ENCODE results near the gene KAZN.

The KAZN gene

DNA sequence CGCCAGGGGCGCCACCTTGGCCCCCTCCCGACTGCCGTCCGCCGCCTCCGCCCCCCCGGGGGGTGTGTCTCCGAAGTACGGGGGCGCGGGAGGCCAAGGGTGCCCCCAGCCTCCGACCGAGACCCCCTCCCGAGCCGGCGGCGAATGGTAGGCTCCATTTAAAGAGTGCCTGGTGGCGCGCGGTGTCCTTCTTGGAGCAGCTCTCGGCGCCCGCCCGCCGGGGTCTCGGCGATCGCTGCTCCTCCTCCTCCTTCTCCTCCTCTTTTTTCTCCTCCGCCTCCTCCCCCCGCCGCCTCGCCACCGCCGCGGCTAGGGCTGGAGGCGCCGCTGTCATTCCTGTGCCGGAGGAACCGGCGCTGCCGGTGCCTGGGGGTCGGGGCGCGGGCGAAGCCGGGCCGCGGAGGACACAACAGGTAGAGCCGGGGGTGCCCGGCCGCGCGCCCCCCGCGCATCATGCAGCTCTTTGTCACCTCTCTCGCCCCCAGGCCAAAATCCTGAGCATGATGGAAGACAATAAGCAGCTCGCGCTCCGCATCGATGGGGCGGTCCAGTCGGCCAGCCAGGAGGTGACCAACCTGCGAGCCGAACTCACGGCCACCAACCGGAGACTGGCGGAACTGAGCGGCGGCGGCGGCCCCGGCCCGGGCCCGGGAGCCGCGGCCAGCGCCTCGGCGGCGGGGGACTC lies at the start of gene KAZN:
Gene KAZN, plus strand, starts transcription at position 188 of the 685 bp plus-strand sequence.
- Histone ChIP-seq H4K20me1 (ENCODE audit: control insufficient read depth, insufficient read depth, low read depth, low read length) (no peaks in the 10 kb centered on the region), H3K4me2 (ENCODE audit: low read length) (no peak within 1 kb of the TSS), H3K36me3 (ENCODE audit: control insufficient read depth, low read length) (no peaks in the 10 kb centered on the region), H3K4me1 (ENCODE audit: control insufficient read depth, low read length) (peaks cover 9% of the 10 kb centered on the region), H3K27ac (ENCODE audit: low read depth, low read length) (no peak within 1 kb of the TSS), H3F3A (ENCODE audit: control insufficient read depth, insufficient read depth) (no peaks in the 10 kb centered on the region), H3K9me2 (replicated peaks; ENCODE audit: control insufficient read depth, low read length) (no peaks in the 10 kb centered on the region), H3K4me3 (ENCODE audit: low read length) (no peak within 1 kb of the TSS), H3K79me2 (ENCODE audit: control insufficient read depth, low read length) (no peaks in the 10 kb centered on the region), H3K27me3 (ENCODE audit: control insufficient read depth, low read length) (peaks cover 26% of the 10 kb centered on the region), H3K9me3 (ENCODE audit: control insufficient read depth, insufficient read depth, low read length) (no peaks in the 10 kb centered on the region)
- TF ChIP-seq, protein P1, sequence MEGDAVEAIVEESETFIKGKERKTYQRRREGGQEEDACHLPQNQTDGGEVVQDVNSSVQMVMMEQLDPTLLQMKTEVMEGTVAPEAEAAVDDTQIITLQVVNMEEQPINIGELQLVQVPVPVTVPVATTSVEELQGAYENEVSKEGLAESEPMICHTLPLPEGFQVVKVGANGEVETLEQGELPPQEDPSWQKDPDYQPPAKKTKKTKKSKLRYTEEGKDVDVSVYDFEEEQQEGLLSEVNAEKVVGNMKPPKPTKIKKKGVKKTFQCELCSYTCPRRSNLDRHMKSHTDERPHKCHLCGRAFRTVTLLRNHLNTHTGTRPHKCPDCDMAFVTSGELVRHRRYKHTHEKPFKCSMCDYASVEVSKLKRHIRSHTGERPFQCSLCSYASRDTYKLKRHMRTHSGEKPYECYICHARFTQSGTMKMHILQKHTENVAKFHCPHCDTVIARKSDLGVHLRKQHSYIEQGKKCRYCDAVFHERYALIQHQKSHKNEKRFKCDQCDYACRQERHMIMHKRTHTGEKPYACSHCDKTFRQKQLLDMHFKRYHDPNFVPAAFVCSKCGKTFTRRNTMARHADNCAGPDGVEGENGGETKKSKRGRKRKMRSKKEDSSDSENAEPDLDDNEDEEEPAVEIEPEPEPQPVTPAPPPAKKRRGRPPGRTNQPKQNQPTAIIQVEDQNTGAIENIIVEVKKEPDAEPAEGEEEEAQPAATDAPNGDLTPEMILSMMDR (IDR thresholded peaks at IDR 0.05; ENCODE audit: low read depth, low read length, poor library complexity, severe bottlenecking), result no peak
- no peak for TF ChIP-seq EZH2phosphoT487 (IDR thresholded peaks at IDR 0.05; ENCODE audit: borderline replicate concordance, low read length)

DNA sequence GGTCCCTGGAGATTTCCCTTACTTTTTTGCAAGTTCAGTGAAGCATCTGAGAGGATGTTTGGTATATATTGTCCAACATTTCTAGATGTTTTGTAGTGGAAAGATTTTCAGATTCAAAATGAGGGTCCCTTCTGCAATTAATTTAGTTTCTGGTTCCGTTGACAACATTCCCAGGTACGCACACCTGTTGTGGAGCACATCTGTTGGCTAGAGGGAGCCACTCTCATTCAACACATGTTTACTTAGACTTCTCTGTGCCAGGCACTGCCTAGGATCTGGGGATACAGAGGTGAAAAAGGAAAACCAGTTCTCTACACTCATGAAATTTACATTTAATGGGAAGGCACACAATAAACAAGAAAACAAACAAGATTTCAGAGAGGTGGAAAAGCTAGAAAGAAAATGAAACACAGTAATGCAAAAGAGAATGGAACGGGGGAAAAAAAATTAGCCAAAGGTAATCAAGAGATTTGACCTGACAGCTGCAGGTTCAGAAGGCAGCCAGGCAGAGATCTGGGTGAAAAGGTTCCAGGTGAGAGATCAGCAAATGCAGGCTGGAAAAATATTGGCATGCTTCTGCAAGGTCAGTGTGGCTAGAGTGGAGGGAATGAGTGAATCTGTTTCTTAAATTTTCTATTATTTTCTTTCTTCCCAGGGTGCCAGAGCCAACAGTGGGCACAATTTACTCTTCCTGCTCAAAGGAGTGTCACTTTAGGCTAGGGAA lies 48.4 kb upstream of the KAZN start:
- no peaks in the 10 kb centered on the region for H3K9me2 ChIP-seq (replicated peaks; ENCODE audit: control insufficient read depth, low read length)
- H3K36me3 ChIP-seq (ENCODE audit: control insufficient read depth, low read length), result no peaks in the 10 kb centered on the region
- peaks cover 18% of the 10 kb centered on the region for H3K27me3 ChIP-seq (ENCODE audit: control insufficient read depth, low read length)
- no peaks in the 10 kb centered on the region for H4K20me1 ChIP-seq (ENCODE audit: control insufficient read depth, insufficient read depth, low read depth, low read length)
- H3K4me1 ChIP-seq (ENCODE audit: control insufficient read depth, low read length), result no peaks in the 10 kb centered on the region
- no peaks in the 10 kb centered on the region for H3K9me3 ChIP-seq (ENCODE audit: control insufficient read depth, insufficient read depth, low read length)
- TF ChIP-seq, protein P1 (IDR thresholded peaks at IDR 0.05; ENCODE audit: low read depth, low read length, poor library complexity, severe bottlenecking), result no peak
- TF ChIP-seq EZH2phosphoT487 (IDR thresholded peaks at IDR 0.05; ENCODE audit: borderline replicate concordance, low read length), result no peak
- H3K4me2 ChIP-seq (ENCODE audit: low read length), result no peak overlapping the region
- no peak overlapping the region for H3K27ac ChIP-seq (ENCODE audit: low read depth, low read length)
- no peaks in the 10 kb centered on the region for H3K79me2 ChIP-seq (ENCODE audit: control insufficient read depth, low read length)
- H3K4me3 ChIP-seq (ENCODE audit: low read length), result no peak overlapping the region
- no peaks in the 10 kb centered on the region for H3F3A ChIP-seq (ENCODE audit: control insufficient read depth, insufficient read depth)

DNA sequence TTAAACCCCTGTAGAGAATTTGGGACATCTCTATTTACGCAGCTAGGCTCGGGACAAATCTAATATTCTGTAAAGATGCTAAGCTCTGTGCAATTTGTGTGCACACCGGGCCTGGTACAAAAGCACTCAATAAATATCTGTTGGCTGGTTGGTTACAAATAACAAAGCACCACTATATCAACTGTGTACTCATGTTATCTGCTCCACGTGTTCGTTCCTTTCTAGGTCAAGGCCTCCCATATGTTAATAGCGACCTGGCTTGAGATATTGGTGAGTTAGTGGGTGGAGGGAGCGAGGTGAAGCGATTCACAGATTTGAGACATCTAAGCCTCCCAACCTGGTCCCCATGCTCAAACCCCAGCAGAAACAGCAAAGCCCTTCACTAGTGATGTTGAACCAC lies 47.1 kb upstream of the KAZN start:
- no peak overlapping the region for H3K27ac ChIP-seq (ENCODE audit: low read depth, low read length)
- H4K20me1 ChIP-seq (ENCODE audit: control insufficient read depth, insufficient read depth, low read depth, low read length), result no peaks in the 10 kb centered on the region
- peaks cover 10% of the 10 kb centered on the region; the same call in 1 of the 2 replicates for H3K27me3 ChIP-seq (ENCODE audit: control insufficient read depth, low read length)
- no peaks in the 10 kb centered on the region for H3K9me3 ChIP-seq (ENCODE audit: control insufficient read depth, insufficient read depth, low read length)
- no peak overlapping the region for H3K4me3 ChIP-seq (ENCODE audit: low read length)
- H3K4me2 ChIP-seq (ENCODE audit: low read length), result no peak overlapping the region
- no peaks in the 10 kb centered on the region for H3K79me2 ChIP-seq (ENCODE audit: control insufficient read depth, low read length)
- H3K9me2 ChIP-seq (replicated peaks; ENCODE audit: control insufficient read depth, low read length), result no peaks in the 10 kb centered on the region
- H3K4me1 ChIP-seq (ENCODE audit: control insufficient read depth, low read length), result no peaks in the 10 kb centered on the region
- H3F3A ChIP-seq (ENCODE audit: control insufficient read depth, insufficient read depth), result no peaks in the 10 kb centered on the region
- no peaks in the 10 kb centered on the region for H3K36me3 ChIP-seq (ENCODE audit: control insufficient read depth, low read length)
- no peak for TF ChIP-seq EZH2phosphoT487 (IDR thresholded peaks at IDR 0.05; ENCODE audit: borderline replicate concordance, low read length)
- TF ChIP-seq, protein P1 (IDR thresholded peaks at IDR 0.05; ENCODE audit: low read depth, low read length, poor library complexity, severe bottlenecking), result no peak
